PC-3 (cell line): ENCODE results near the gene MTG1.

Experiments
- CTCF ChIP-seq: fragments of 300-600 bp; sonication (generic); conservative IDR thresholded peaks from 2 replicates; pipeline ENCODE4 v1.5.1; 2017; ENCODE audit warnings: antibody characterized with exemption, low read depth, mild to moderate bottlenecking, low read length
- EZH2 ChIP-seq: fragments of 300-600 bp; sonication (generic); IDR thresholded peaks from one replicate; pipeline ENCODE4 v1.6.1; 2017; ENCODE audit warnings: antibody characterized with exemption, mild to moderate bottlenecking, low read length; ENCODE audit not compliant: unreplicated experiment
- EZH2phosphoT487 ChIP-seq: fragments of 300-600 bp; sonication (generic); IDR thresholded peaks from 2 replicates; pipeline ENCODE4 v1.6.1; 2018; ENCODE audit warnings: mild to moderate bottlenecking, antibody characterized with exemption, low read length, borderline replicate concordance

- TF ChIP-seq CTCF = no peak
- TF ChIP-seq EZH2 = no peak
- TF ChIP-seq EZH2phosphoT487 = no peak
Observed at GRCh38 chr10:133391761-133392518, 2.0 kb upstream of the MTG1 start.
